Fibroblast of pulmonary artery (primary cell): ENCODE measurements around the gene PHF21B.

Source experiments
- DNase-seq: peaks from one replicate; pipeline ENCODE4 v3.0.0-alpha.2; 2010; ENCODE audit warnings: low read depth
- H3K4me3 ChIP-seq: replicated peaks from 2 replicates; pipeline ENCODE4 v1.5.1; 2011; ENCODE audit warnings: low read depth, mild to moderate bottlenecking, control low read depth, low read length, moderate library complexity
- TF ChIP-seq, protein P1 (sequence below): IDR thresholded peaks from 2 replicates; pipeline ENCODE4 v1.5.1; 2011; ENCODE audit warnings: mild to moderate bottlenecking, control low read depth, low read length, inconsistent platforms; ENCODE audit errors: missing control alignments

PHF21B gene

DNA sequence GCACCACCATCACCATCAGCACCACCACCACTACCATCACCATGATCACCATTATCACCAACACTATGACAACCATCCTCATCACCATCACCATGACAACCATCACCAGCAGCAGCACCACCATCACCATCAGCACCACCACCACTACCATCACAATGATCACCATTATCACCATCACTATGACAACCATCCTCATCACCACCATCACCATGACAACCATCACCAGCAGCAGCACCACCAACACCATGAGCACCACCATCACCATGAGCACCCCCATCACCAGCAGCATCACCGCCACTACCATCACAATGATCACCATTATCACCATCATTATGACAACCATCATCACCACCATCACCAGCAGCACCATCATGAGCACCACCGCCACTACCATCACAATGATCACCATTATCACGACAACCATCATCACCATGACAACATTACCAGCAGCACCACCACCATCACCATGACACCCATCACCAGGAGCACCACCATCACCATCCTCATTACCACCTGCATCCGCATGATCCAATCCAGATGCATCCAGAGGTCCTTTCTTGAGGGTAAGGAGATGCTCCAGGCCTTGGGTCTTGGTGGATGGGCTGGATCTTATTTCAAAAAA is 23.8 kb downstream of the PHF21B start:
- TF ChIP-seq, protein P1, sequence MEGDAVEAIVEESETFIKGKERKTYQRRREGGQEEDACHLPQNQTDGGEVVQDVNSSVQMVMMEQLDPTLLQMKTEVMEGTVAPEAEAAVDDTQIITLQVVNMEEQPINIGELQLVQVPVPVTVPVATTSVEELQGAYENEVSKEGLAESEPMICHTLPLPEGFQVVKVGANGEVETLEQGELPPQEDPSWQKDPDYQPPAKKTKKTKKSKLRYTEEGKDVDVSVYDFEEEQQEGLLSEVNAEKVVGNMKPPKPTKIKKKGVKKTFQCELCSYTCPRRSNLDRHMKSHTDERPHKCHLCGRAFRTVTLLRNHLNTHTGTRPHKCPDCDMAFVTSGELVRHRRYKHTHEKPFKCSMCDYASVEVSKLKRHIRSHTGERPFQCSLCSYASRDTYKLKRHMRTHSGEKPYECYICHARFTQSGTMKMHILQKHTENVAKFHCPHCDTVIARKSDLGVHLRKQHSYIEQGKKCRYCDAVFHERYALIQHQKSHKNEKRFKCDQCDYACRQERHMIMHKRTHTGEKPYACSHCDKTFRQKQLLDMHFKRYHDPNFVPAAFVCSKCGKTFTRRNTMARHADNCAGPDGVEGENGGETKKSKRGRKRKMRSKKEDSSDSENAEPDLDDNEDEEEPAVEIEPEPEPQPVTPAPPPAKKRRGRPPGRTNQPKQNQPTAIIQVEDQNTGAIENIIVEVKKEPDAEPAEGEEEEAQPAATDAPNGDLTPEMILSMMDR: no peak
- DNase-seq: no peak
- H3K4me3 ChIP-seq: no peak overlapping the region

DNA sequence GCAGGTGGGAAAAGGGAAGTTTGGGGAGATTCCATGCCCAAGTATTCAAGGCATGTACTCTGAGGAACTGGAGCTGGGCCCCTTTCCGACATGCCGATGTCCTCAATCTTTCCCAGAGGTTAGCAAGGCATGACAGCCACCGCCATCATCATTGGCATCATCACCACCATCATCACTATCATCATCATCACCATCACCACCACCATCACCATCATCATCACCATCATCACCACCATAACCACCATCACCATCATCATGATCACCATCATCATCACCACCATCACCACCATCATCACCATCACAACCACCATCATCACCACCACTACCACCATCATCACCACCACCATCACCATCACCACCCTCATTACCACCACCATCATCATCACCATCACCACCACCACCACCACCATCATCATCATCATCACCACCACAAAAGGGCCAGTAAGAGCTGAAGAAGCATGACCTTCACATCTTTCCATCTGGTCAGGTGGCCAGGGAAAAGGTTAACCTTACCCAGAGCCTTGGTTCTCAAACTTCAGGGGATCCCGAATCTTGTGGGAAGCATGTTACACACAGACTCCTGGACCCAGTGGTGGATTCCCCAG is 25.8 kb downstream of the PHF21B start:
- H3K4me3 ChIP-seq: no peak overlapping the region
- TF ChIP-seq, protein P1: no peak
- no peak for DNase-seq

DNA sequence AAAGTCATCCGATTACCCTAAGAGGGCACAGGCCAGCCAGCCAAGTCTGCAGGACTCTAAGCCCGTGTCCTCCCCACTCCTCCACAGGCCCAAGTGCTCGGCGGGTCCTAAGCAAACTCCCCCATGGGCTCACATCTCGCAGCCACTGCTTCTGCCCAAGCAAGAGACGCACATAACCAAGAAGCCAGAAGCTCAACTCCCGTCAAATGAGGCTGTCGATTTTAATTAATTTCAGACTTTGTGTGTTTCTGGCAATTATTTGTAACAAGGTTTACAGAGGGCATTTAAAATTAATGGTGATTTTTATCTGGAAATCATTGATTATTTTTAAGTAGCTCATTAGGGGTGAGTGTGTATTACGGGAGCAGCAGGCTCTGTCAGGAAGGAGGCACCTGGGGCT is 27.4 kb downstream of the PHF21B start:
- no peak for DNase-seq
- TF ChIP-seq, protein P1: no peak

DNA sequence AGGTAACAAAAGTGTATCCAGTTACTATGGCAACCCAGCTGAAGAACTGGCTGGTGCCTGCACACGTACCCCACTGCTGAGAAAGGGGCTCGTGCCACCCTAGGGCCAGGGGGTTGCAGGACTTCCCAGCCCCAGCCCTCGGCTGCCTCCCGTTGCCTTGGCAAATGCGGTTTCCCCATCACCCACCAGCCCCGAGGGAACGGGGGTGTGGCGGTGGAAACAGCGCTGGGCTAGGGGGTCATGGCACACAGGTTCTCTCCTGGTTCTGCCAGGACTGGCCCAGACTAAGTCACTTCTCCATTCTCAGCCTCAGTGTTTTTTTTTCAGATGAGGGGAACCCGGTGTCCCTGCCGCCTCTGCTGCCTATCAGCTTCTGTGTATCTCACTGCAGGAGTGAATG is 27.9 kb downstream of the PHF21B start:
- H3K4me3 ChIP-seq: no peak overlapping the region
- no peak for DNase-seq
- TF ChIP-seq, protein P1: no peak

More for the DNA sequence above, 27.4 kb downstream of the PHF21B start:
- H3K4me3 ChIP-seq: no peak overlapping the region

DNA sequence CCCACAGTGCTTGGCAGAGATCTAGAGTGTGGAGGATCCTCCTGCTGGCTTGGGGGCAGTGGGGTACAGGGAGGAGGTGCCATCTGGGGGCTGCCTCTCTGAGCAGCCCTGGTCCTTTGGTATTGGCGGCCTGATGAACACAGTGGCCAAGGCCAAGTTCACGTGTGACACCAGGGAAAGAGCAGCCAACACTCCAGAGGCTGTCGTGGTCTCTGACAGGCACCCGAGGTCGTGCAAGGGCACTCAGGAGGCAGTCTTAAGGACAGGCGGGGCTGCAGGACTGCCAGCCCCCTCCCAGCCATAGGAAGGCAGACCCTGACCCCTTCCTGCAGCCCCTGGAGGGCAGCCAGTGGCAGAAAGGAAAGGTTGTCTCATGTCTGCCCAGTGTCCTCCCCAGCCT is 30.7 kb downstream of the PHF21B start:
- TF ChIP-seq, protein P1: no peak
- H3K4me3 ChIP-seq: no peak overlapping the region
- DNase-seq: no peak

DNA sequence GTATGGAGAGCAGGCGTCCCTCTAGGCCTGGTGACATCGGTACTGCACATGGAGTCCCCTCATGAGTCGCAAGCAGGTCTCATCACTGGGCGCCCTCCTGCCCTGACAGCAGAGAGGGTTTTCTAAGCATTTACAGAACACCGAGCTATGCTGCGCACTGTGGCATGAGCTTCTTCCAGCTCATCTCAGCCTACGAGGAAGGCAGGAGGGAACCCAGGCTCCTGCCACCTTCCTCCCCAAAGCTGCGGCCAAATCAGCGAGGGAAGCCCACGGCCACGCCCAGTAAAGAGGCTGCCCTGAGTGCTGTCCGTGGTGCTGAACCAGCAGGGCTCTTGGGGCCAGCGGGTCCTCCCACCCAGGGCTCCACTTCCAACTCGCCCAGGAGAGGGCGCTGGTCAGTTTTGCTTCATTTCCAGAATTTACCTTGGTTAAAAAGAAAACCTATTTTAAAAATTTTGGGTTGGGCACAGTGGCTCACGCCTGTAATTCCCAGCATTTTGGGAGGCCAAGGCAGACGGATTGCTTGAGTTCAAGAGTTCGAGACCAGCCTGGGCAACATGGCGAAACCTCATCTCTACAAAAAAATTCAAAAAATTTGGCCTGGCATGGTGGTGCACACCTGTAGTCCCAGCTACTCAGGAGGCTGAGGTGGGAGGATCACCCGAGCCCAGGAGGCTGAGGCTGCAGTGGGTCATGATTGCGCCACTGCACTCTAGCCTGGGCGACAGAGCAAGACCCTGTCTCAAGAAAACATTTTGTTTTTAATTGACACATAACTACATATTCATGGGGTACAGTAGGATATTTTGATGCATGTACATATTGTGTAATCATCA is 34.2 kb downstream of the PHF21B start:
- no peak overlapping the region for H3K4me3 ChIP-seq
- DNase-seq: peak; percentile 84
- TF ChIP-seq, protein P1: peak; percentile 86
